ENCODE data around the gene SERP2.

The SERP2 gene

GRCh38 chr13:44409595-44409994 lies 36.0 kb downstream of the SERP2 start:
- DNase-seq (ENCODE audit: low read depth in 1 of 2, low spot score in 1 of 2) = no peak

GRCh38 chr13:44410328-44410859 lies 36.8 kb downstream of the SERP2 start:
- DNase-seq (ENCODE audit: low read depth in 1 of 2, low spot score in 1 of 2) = no peak

GRCh38 chr13:44411841-44412240 lies 38.2 kb downstream of the SERP2 start:
- no peak for DNase-seq (ENCODE audit: low read depth in 1 of 2, low spot score in 1 of 2)

- DNase-seq (ENCODE audit: low read depth in 1 of 2, low spot score in 1 of 2) = no peak
These were observed 38.8 kb downstream of the SERP2 start for GRCh38 chr13:44412346-44412935.

- no peak for DNase-seq (ENCODE audit: low read depth in 1 of 2, low spot score in 1 of 2)
These were observed 39.5 kb downstream of the SERP2 start for GRCh38 chr13:44413095-44413494.

GRCh38 chr13:44414716-44415115 lies 41.1 kb downstream of the SERP2 start:
- no peak for DNase-seq (ENCODE audit: low read depth in 1 of 2, low spot score in 1 of 2)

- DNase-seq (ENCODE audit: low read depth in 1 of 2, low spot score in 1 of 2) = no peak
These were observed 42.2 kb downstream of the SERP2 start for GRCh38 chr13:44415815-44416214.

- DNase-seq (ENCODE audit: low read depth in 1 of 2, low spot score in 1 of 2) = no peak
These were observed 42.7 kb downstream of the SERP2 start for GRCh38 chr13:44416301-44416700.

- no peak for DNase-seq (ENCODE audit: low read depth in 1 of 2, low spot score in 1 of 2)
These were observed 43.1 kb downstream of the SERP2 start for GRCh38 chr13:44416744-44417143.

GRCh38 chr13:44417446-44417845 lies 43.8 kb downstream of the SERP2 start:
- no peak for DNase-seq (ENCODE audit: low read depth in 1 of 2, low spot score in 1 of 2)

GRCh38 chr13:44417876-44418275 lies 44.3 kb downstream of the SERP2 start:
- no peak for DNase-seq (ENCODE audit: low read depth in 1 of 2, low spot score in 1 of 2)

- DNase-seq (ENCODE audit: low read depth in 1 of 2, low spot score in 1 of 2) = no peak
These were observed 47.0 kb downstream of the SERP2 start for GRCh38 chr13:44420376-44421220.

- DNase-seq (ENCODE audit: low read depth in 1 of 2, low spot score in 1 of 2) = no peak
These were observed 48.4 kb downstream of the SERP2 start for GRCh38 chr13:44421853-44422525.

GRCh38 chr13:44422755-44423643 lies 49.4 kb downstream of the SERP2 start:
- no peak for DNase-seq (ENCODE audit: low read depth in 1 of 2, low spot score in 1 of 2)

- DNase-seq (ENCODE audit: low read depth in 1 of 2, low spot score in 1 of 2) = no peak
These were observed 50.2 kb downstream of the SERP2 start for GRCh38 chr13:44423824-44424223.

GRCh38 chr13:44425041-44425814 lies 51.6 kb downstream of the SERP2 start:
- no peak for DNase-seq (ENCODE audit: low read depth in 1 of 2, low spot score in 1 of 2)

GRCh38 chr13:44425815-44426078 lies 52.1 kb downstream of the SERP2 start:
- no peak for DNase-seq (ENCODE audit: low read depth in 1 of 2, low spot score in 1 of 2)

- DNase-seq (ENCODE audit: low read depth in 1 of 2, low spot score in 1 of 2) = no peak
These were observed 52.8 kb downstream of the SERP2 start for GRCh38 chr13:44426461-44426860.

- DNase-seq (ENCODE audit: low read depth in 1 of 2, low spot score in 1 of 2) = no peak
These were observed 55.7 kb downstream of the SERP2 start for GRCh38 chr13:44429311-44429710.

GRCh38 chr13:44431150-44431549 lies 57.5 kb downstream of the SERP2 start:
- DNase-seq (ENCODE audit: low read depth in 1 of 2, low spot score in 1 of 2) = no peak
